Gastroesophageal sphincter (tissue), 4 donors: ENCODE measurements around the gene CA4. TPM values are rescaled to one million over a fixed set of nuclear protein-coding genes. Genes with fewer than 3 reads are reported as not detected.

Source experiments
- ATAC-seq: fragments of 150-250 bp; one replicate; pipeline ENCODE4 v1.9.1; 2016; ENCODE audit warnings: mild to moderate bottlenecking, moderate library complexity
- H3K27ac ChIP-seq, 4 donors: fragments of 200-600 bp; sonication (generic) in 3 of 4; 1 replicate in 3 of 4; 2 replicates in 1 of 4; pipeline ENCODE4 v1.5.1; 2016 to 2019
- H3K27me3 ChIP-seq: fragments of 200-600 bp; sonication (generic); one replicate; pipeline ENCODE4 v1.5.1; 2019
- H3K36me3 ChIP-seq, 2 donors: fragments of 200-600 bp; sonication (generic); one replicate each; pipeline ENCODE4 v1.5.1; 2019; ENCODE audit warnings: control low read depth in 1 of 2
- H3K4me1 ChIP-seq, 3 donors: fragments of 200-600 bp; sonication (generic); 1 replicate in 2 of 3; 2 replicates in 1 of 3; pipeline ENCODE4 v1.5.1; 2016 to 2019; ENCODE audit warnings: control low read depth in 2 of 3
- H3K4me3 ChIP-seq, 2 donors: fragments of 200-600 bp; sonication (generic); one replicate each; pipeline ENCODE4 v1.5.1; 2019; ENCODE audit warnings: mild to moderate bottlenecking in 1 of 2, moderate library complexity in 1 of 2
- H3K9me3 ChIP-seq, 3 donors: fragments of 200-600 bp; sonication (generic); one replicate each; pipeline ENCODE4 v1.5.1; 2017 to 2019; ENCODE audit warnings: control low read depth in 2 of 3
- CTCF ChIP-seq, 4 experiments: fragments of 200-600 bp in 2 of 4; fragments of 450-650 bp in 2 of 4; sonication (generic) in 1 of 4; IDR thresholded peaks; one replicate each; pipeline ENCODE4 v1.5.1; 2017 to 2019; ENCODE audit warnings: antibody characterized with exemption in 4 of 4, mild to moderate bottlenecking in 2 of 4, moderate library complexity in 2 of 4
- EP300 ChIP-seq: sonication (generic); formaldehyde crosslinking; IDR thresholded peaks from one replicate; pipeline ENCODE4 v1.6.1; 2017; ENCODE audit warnings: antibody characterized with exemption, mild to moderate bottlenecking
- POLR2A ChIP-seq, 2 donors: fragments of 450-650 bp; IDR thresholded peaks; one replicate each; pipeline ENCODE4 v1.6.1; 2017; ENCODE audit warnings: antibody characterized with exemption in 2 of 2, mild to moderate bottlenecking in 2 of 2, moderate library complexity in 1 of 2
- POLR2AphosphoS5 ChIP-seq: sonication (generic); formaldehyde crosslinking; IDR thresholded peaks from one replicate; pipeline ENCODE4 v1.6.1; 2017; ENCODE audit warnings: antibody characterized with exemption
- WGBS, 2 donors: methylation state at CpG; one replicate each; pipeline ENCODE4 v1.1.5; 2018; ENCODE audit warnings: low coverage in 1 of 2; 5-methylcytosine and 5-hydroxymethylcytosine counted together
- total RNA-seq, 4 donors: library from RNA; depleted of rRNA; stranded (reverse); fragments of >200 nt; gene quantifications; one replicate each; pipeline ENCODE4 v1.1.0, GENCODE V29; 2016

CA4 gene
- total RNA-seq, 4 donors from 2014 or later = 1.8 to 5.5 (median 3.3) TPM

DNA sequence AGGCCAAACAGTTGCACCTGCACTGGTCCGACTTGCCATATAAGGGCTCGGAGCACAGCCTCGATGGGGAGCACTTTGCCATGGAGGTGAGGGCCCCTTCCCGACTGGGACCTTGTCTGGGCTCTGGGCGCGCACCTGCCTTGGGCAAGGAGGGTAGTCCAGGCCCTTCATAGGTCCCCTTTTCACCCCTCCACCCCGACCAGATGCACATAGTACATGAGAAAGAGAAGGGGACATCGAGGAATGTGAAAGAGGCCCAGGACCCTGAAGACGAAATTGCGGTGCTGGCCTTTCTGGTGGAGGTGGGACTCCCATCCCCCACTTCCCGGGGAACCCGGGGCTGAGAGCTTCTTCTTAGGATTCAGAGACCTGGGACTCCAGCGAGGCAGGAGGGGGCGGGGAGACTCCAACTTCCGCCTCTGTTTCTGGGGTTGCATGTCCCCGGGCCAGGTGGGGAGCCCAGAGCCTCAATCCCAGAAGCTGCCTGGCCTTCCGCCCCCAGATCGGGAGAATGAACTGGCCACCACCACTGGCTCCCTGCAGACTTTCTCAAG lies 7.8 kb downstream of the CA4 start:
- Histone ChIP-seq H3K9me3 (no peaks in the 10 kb centered on the region), H3K36me3 (no peaks in the 10 kb centered on the region), H3K27me3 (peaks cover 89% of the 10 kb centered on the region), H3K27ac (no peak overlapping the region), H3K4me3 (no peak overlapping the region), H3K4me1 (peaks cover 0 to 31% (median 4%) of the 10 kb centered on the region in 3 donors)
- 40% methylated on average over 1 of the region's 18 CpGs; no CpG with 5 or more reads in 1 of the 2 donors for WGBS, 2 donors
- TF ChIP-seq POLR2A (IDR thresholded peaks at IDR 0.05) = no peak
- no peak for TF ChIP-seq CTCF (IDR thresholded peaks at IDR 0.05)
- TF ChIP-seq EP300 = no peak
- TF ChIP-seq POLR2AphosphoS5 = no peak
- ATAC-seq = no peak

- Histone ChIP-seq H3K27ac (no peak overlapping the region), H3K9me3 (no peaks in the 10 kb centered on the region), H3K4me1 (peaks cover 0 to 30% (median under 1%) of the 10 kb centered on the region in 3 donors), H3K4me3 (no peak overlapping the region), H3K36me3 (no peaks in the 10 kb centered on the region), H3K27me3 (peaks cover 76% of the 10 kb centered on the region)
- TF ChIP-seq CTCF (IDR thresholded peaks at IDR 0.05) (no peak), POLR2AphosphoS5 (no peak), POLR2A (IDR thresholded peaks at IDR 0.05) (no peak), EP300 (no peak)
- ATAC-seq = no peak
- 58 to 60% methylated on average over 2 to 10 of the region's 19 CpGs for WGBS, 2 donors
Observed at GRCh38 chr17:60158751-60159478, 9.1 kb downstream of the CA4 start.

DNA sequence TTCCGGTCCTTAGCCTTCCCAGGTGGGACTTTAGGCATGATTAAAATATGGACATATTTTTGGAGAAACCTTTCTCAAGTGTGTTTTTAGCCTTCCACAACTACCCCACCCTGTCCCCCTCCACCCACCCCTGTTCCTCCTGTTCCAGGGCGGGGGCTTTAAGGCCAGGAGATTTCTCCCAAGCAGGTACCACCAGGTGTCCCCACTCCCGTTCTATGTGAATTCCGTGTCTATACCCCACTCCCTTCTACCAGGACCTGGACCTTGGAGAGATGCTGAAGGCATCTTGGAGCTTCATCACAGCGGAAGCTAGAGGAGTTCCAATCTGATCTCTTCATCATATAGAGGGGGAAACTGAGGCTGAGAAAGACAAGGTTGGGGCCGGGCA lies 9.7 kb downstream of the CA4 start:
- no peak for ATAC-seq
- WGBS, 2 donors = 68 to 73% methylated on average over 4 to 6 of the region's 6 CpGs
- peaks cover 0 to 24% (median 0%) of the 10 kb centered on the region in 3 donors for H3K4me1 ChIP-seq
- H3K9me3 ChIP-seq = no peaks in the 10 kb centered on the region
- H3K27ac ChIP-seq = no peak overlapping the region
- peaks cover 70% of the 10 kb centered on the region for H3K27me3 ChIP-seq
- no peak for TF ChIP-seq CTCF (IDR thresholded peaks at IDR 0.05)
- TF ChIP-seq POLR2AphosphoS5 = no peak
- TF ChIP-seq EP300 = no peak
- no peak for TF ChIP-seq POLR2A (IDR thresholded peaks at IDR 0.05)
- H3K4me3 ChIP-seq = no peak overlapping the region
- no peaks in the 10 kb centered on the region for H3K36me3 ChIP-seq

DNA sequence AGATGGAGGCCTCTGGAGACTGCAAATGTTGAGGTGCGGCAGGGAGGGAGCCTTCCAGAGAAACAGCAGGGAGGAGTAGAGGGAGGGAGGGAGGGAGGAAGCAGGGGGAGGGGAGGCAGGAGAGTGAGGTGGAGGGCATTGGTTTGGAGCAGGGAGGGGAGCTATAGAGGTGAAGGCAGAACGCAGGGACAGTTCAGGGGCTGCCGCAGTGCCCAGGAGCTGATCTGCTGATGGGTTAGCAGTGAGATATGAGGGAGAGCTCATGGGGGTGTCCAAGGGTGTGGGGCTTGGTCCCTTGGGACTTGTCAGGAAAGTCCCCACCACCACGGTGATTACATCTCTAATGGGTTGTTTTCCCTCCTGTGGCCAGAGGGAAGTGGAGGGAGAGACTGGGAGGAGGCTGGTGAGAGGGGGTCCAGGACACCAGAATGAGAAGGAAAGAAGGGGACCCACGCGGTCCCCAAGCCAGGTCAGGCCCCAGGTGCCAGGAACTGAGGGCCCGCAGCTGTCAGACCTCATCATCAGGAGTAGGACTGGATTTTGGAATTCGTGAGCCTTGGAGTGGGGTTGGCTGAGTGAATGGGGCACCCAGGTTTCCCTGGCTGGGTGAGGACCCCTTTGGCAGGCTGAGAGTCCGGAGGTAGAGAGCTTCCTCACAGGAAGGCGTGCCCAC lies 11.2 kb downstream of the CA4 start:
- H3K27ac ChIP-seq = no peak overlapping the region
- no peak for ATAC-seq
- no peak for TF ChIP-seq POLR2AphosphoS5
- no peak for TF ChIP-seq POLR2A (IDR thresholded peaks at IDR 0.05)
- TF ChIP-seq EP300 = no peak
- no peak for TF ChIP-seq CTCF (IDR thresholded peaks at IDR 0.05)
- H3K4me3 ChIP-seq = no peak overlapping the region
- WGBS, 2 donors = 39 to 56% methylated on average over 3 to 7 of the region's 10 CpGs
- H3K4me1 ChIP-seq = peaks cover 0 to 18% (median 0%) of the 10 kb centered on the region in 3 donors
- peaks cover 59% of the 10 kb centered on the region for H3K27me3 ChIP-seq
- H3K9me3 ChIP-seq = no peaks in the 10 kb centered on the region
- H3K36me3 ChIP-seq = no peaks in the 10 kb centered on the region
